Adrenal gland (tissue), 5 donors: ENCODE results near the gene SPATA3.

ENCODE experiments used
- CTCF ChIP-seq, 6 experiments: fragments of 450-650 bp in 4 of 6; fragments of 200-600 bp in 2 of 6; sonication (generic) in 1 of 6; IDR thresholded peaks; 1 replicate in 5 of 6; 2 replicates in 1 of 6; pipeline versions ENCODE4 v1.5.1 to v1.8.0; 2016 to 2021; ENCODE audit warnings: antibody characterized with exemption in 6 of 6, mild to moderate bottlenecking in 2 of 6, moderate library complexity in 1 of 6
- POLR2A ChIP-seq, 2 donors: fragments of 450-650 bp; IDR thresholded peaks; one replicate each; pipeline ENCODE4 v1.6.1; 2017; ENCODE audit warnings: antibody characterized with exemption in 2 of 2, mild to moderate bottlenecking in 2 of 2, moderate library complexity in 1 of 2
- donor health status: DM: no; HTN: no; CAD: no.

GRCh38 chr2:230957756-230958391 is 38.0 kb upstream of the SPATA3 start:
- no peak for TF ChIP-seq CTCF (IDR thresholded peaks at IDR 0.05)
- TF ChIP-seq POLR2A (IDR thresholded peaks at IDR 0.05) = no peak
